Stimulated activated CD8-positive, alpha-beta memory T cell treated with anti-CD3 and anti-CD28 coated beads, Interleukin-2, amount 100 ng/mL, for 1 hour (primary cell): ENCODE data around the gene LEMD1.

Experiments used
- DNase-seq, 2 donors: peaks; one replicate each; pipeline ENCODE4 v3.0.0-alpha.2; 2020; ENCODE audit warnings: low read depth in 2 of 2

The LEMD1 gene, protein sequence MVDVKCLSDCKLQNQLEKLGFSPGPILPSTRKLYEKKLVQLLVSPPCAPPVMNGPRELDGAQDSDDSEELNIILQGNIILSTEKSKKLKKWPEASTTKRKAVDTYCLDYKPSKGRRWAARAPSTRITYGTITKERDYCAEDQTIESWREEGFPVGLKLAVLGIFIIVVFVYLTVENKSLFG

DNA sequence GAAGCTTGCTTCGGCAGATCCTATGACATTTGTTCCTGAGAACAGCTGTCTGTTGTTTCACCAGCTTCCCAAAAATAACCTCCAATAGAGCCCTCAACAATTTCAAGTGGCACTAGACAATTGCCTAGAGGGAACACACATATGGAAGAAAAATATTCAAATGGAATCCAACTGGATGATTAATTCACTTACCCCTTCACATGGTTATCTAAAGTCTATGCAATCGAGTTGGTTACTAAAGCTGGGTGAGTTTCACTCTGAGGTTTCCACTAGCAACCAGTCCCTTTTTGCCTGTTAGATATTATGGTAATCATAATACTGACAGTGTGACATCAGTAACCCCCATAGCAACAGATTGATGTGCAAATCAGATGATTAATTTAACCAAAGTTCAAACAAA lies at the start of gene LEMD1:
Gene LEMD1 (minus strand): TSS at position 259 of the 400 bp plus-strand sequence. CDS start 1,520 bp downstream, outside the sequence.
- no peak for DNase-seq

DNA sequence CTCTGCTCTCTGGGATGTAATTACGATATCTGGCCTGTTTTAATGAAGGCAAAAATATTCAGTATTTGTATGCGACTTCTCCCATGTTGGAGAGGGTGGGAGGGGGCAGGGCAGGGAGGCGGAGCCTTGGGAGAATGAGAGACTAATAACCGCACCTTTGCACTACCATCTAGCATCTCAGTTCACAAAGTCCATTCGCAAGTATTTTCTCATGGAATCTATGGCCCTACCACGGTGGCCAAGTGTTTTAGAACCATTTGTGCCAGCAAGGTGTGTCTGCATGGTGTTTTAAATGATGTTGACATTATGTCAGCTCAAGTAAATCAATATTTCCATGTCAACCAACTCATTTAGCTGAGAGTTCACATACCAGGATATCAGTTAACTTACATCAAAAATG lies 48.3 kb upstream of the LEMD1 start:
- no peak for DNase-seq

DNA sequence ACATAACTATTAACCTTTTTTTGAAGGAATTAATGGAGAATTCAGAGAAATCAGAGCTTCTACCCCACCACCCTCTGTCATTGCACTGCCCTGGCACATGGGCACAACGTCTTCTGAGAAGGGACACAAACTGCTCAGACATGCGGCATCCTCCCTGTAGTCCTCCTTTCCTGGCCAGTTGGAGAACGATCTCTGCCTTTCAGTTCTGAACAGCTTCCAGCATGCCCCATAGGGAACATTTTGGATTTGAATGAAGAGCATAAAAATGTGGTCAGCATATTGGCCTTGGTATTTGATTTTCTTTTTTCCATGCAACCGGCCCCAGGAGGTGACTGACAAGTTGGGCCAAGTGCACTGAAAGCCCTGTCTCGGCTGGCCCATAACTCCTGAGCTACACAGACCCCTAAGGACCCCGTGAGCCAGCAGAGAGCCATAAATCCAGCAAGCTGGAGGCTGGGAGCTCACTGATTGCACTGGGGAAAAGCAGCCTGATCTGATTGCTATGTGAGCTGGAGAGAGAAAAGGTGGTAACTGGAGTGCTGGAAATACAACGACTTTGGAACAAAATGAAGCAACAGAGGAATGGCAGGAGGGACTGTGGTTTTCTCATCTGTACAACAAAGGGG lies 44.9 kb upstream of the LEMD1 start:
- no peak for DNase-seq

DNA sequence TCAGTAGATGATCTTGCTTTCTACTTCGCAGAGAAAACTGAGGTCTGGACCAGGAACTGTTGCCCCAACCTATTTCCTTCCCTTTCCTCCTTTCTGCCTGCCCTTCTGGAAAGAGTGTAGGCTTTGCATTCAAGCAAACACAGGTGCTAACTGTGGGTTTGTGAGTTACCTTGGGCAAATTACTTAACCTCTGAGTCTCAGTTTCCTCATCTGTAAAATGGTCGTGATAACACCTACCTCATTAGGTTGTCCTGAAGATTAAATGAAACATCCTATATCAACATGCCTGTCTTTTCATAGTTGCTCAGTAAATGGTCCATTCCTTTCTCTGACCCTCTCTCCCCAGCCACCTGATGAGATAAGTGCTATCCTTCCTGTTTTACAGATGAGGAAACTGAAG lies 43.5 kb upstream of the LEMD1 start:
- no peak for DNase-seq

DNA sequence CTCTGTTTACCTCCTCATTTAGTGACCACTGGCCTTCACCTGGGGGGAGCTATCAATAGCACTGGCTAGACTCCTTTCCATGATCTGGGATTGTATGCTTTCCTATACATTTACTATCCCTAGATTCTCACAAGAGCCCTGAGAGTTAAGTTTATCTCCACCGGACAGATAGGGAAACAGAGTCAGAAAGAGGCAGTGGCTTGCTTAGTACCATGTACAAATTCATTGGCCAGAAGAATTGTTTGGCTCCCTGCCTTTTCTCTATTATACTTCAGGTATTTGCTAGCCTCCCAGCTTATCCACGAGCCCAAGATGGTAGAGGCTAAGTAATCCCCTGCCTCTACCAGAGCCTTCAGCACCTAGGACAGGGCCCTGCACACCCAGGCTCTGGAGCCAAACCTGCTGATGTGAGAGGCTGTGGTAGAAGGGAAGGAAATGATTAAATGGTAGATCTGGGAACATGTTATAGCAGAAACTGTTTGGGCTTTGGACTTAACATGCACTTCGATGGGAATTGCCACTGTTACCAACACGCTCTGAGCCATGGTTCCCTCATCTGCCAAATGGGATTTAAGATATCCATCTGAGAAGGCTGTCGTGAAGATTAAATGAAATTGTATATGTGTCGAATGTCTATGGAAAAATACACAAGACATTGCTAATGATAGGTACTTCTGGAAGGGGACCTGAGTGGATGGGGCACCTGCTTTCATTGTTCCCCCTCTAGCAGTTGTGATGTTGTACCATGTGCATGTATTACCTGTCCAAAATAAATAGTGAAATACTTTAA lies 37.1 kb upstream of the LEMD1 start:
- no peak for DNase-seq

DNA sequence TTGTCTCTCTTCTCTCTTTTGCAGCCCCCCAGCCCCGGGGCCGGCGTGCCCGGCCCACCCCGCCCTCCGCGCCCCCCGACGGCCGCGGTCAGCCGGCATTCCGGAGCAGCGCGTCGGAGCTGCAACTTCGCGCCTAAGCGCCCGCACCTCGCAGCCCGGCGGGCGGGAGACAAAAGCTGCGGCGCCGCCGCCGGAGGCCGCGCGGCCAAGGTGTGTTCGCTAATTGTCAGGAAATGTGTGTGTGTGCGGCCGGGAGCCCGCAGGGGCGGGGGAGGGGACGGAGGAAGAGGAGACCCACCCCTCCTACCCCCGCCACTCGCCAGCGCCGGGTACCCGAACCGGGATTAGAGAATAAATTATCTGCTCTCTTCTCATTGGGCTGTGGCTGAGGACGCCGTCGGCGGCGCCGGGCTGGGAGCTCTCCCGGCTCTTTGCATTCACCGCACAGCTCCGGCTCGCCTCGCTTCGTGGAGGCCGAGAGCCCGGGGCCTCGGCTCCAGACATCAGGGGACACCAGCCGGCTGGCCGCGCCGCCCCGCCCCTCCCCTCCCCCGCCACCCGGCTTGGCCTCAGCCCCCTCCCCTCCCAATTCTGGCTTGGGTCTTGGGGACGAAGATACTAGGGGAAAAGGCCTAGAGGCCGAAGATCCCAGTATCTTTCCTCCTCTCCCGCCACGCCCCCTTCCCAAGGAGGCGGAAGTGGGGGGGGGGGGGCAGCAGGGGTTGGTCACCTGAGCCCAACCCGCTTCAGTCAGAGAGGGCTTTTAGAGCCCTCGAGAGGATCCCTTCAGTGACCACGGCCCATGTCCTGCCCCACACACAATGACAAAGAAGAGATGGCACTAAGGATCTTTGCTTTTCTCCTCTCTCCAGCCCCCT lies 35.3 kb upstream of the LEMD1 start:
- no peak for DNase-seq

DNA sequence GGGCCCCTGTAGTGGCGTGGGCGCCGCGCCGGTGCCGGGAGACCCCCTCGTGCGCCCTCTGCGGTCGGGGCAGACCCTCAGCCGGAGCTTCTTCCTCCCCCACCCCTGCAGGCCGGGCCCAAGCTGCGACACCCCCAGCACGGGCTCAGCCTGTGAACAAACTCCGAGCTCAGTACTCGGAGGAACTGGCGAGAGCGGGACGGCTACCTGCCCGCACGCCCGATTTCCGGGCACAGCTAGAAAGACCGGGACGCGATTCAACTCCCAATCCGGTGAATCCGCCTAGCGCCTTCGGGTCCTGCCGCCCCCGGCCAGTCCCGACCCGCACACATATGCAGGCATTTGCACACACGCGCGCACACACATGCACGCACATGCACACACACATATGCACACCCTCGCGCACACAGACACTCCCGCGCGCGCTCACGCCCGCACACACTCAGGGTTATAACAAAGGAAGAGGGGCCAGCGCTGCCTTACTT lies 34.6 kb upstream of the LEMD1 start:
- DNase-seq = no peak

DNA sequence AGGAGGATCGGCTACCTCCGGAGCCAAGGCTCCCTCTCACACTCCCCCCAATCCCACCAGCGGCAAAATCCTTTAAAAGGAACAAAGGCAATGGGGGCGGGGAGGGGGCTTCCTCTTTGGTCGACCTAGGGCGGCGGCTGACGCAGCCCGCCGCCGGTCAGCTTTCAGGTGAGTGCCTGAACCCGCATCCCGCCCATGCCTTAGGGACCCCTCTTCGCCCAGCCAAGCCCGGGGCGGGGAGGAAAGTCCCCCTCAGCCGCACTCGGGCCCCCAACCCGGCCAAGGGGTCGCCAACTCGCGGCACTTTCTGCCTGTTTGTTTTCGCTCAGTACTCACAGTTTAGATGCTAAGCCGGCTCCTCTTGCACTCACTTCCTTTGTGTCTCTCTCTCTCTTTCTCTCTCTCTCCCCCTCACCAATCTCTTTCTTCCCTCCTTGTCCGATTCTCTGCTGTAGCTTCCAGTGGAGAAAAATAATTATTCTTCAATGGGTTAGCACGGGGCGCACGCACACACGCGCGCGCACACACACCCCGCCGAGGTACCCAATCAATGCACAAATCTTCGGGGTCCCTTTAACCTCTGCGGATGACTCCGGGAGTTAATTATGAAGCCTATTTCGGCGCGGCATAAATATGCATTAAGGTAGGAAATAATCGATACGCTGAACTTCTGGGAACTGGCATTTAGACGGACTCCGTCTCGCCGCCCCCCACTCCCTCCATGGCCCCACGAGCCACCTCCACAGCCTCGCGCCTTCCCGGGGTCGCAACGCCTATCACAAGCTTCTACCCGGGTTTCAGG lies 33.9 kb upstream of the LEMD1 start, which contains the start of gene BLACAT1:
Gene BLACAT1 (minus strand): TSS at position 465 of the 802 bp plus-strand sequence.
- DNase-seq = no peak

DNA sequence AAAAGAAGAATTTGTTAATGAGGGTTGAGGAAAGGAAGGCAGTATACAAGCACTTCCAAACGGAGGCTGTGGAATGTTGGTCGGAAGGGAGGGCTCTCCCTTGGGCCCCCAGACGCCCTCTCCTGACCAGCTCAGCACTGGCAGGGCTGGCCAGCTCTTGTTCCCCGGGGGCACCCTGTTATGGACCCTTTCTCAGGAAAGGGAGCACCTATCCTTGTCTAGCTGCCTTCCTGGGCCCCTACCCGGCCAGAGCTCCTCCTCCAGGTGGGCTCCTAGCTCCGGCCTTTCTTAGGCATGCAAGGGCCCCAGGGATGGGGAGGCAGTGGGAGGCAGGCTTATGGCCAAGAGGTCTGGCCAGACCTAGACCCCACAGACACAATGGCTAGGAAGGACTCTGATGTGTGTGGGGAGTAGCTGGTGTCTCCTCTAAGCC lies 33.1 kb upstream of the LEMD1 start:
- no peak for DNase-seq

DNA sequence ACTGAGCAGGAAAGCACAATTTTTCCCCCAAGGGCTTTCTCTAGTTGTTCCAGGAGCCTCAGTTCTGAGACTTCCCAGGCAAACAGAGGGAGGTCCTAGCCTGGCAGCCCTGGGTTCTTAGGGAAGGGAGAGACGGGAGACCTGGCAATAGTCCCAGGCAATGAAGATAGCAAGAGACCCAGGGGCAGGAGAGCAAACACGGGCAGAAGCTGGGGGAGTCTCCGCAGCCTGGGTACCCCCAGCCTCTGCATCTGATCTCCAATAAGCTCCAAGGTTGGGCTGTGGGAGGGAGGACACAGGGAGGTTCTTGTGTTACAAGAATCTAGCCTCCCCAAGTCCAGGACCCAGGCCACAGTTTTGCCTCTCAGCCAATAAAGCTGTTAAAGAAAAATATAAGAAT lies 31.6 kb upstream of the LEMD1 start:
- DNase-seq = no peak

DNA sequence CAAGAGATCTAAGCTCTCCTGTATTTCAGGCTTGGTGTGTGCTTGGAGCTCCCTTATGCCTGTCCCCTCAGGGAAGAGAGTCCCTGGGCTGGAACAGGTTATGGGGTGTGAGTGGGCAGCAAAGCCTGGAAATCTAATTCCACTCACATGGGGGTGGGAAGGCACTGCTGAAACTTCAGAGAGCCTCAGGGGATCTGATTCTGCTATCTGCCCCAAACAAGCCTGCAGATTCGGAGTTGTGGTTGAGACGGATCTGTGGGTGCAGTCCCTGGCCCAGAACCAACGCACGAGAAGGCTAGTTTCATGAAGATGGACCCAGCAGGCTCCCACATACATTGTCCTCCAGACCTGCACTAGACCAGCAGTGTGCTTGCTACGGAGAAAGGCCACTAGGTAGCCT lies 31.1 kb upstream of the LEMD1 start:
- DNase-seq = no peak

DNA sequence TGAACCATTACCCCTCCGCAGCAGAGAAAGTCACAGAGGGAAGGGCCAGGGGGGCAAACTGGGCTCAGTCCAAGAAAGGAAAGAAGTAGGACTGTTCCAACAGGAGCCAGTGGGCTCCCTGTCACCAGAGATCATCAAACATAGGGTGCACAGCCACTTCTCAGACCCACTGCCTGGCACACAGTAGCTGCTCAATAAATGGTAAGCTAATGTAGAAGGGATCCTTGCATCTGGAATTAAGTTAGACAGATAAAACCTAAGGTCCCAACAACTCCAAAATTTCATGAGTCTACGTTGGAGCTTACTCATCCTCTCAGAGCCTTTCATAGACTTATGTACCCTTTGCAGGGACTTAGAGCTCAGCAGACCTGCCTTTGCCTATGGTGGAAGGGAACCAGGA lies 30.5 kb upstream of the LEMD1 start:
- no peak for DNase-seq

DNA sequence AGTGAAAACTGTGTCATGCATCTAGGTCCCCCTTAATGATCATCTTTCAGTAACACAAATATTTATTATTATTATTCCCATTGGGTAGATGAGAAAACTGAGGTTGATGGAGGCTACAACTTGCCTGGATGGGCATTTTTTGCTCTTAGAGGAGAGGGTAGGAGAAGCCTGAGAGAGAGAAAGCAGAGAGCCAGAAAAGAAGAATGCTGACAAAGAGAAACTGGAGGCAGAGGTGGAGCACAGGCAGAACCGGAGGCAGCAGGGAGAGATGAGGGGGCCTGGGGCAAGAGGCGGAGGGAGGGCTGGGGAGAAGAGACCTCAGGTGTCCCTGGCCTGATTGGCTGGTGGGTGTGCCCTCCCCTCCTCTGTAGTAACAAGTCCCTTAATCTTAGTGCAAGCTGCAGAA lies 29.9 kb upstream of the LEMD1 start:
- DNase-seq = no peak

DNA sequence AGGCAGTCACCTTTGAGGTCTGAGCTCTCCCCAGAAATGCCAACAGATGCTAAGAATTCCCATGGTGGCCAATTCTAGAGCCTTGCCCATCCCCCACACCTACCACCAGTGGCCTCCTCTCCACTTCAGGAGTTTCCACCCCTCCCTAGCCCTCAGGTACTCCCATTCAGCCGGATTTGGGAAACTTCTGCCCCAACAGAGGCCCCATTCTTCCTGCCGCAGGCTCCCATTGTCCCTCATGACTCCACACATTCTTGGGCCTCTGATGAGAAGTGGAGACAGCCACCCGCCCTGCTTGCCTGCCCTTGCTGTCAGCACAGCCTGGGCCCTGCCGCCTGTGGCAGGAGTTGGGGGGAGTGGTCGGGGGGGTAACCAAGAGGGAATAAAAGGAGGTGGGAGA lies 29.3 kb upstream of the LEMD1 start:
- no peak for DNase-seq

DNA sequence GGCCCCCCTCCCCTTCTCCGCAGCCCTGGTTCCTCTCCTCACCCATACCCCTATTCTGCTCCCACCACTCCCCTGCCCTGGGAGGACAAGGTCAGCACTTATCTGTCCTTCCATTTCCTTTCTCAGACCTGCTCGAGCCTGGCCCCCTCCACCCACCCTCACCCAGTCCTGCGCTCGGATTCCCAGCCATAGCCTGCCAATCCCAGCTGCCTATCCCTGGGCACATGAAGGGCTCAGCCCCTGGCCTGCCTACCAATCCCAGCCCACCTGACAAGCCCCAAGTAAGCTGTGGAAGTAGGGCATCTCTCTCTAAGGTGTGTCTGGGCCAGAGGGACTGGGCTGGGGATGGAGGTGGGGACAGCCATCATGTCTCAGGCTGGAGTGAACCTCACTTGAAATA lies 28.6 kb upstream of the LEMD1 start:
- no peak for DNase-seq

DNA sequence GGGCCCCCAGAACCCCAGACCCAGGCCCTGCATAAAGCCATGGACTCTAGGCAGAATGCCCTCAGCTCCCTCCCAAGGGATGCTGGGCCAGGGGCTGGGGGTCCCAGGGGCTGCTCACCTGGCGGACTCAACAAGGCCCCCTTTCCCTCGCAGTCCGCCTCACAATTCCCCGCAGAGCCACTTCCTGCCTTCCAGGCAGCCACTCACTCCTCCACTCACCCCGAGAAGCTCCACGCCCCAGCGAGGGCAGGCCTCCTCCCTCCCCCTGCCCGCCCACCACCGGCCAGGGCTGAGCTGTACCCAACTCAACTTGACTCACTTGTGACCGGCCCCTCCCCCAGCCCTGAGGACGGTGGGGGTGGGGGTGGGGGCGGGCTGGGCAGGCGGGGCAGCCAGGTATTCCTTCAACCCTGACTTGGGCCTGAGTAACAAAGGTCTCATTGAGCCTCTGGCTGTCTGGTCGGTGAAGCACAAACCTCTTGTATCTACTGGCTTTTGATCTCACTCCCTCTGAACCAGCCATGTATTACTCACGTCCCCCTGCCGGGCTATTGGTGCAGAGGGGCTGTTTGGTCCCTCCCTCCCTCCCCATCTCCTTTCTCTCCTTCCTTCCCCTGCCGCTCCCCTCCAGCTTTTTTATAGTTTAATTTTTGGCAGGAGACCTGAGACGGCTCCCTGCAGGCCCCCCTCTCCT lies 28.0 kb upstream of the LEMD1 start:
- no peak for DNase-seq

DNA sequence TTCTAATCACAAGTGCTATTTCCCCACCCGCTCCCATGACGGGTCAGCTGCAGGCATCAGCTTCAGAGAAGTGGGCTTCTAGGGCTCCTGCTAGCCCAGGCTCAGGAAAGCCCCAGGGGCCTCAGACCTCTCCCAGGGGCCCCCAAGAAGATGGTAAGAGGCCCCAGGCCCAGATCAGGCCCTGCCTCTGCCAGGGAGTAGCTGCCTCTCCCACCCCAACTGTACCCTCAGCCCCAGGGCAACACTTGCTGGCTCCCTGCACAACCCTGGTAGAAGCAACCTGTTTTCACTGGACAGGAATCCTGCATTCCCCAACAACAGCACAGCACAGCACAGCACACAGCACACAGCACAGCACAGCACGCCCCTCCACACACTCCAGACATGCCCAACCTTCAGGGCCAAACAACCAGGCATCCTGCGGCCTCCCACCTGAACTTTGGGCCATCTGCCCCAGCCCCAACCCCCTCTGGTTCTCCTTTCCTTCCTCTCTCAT lies 27.4 kb upstream of the LEMD1 start:
- no peak for DNase-seq

DNA sequence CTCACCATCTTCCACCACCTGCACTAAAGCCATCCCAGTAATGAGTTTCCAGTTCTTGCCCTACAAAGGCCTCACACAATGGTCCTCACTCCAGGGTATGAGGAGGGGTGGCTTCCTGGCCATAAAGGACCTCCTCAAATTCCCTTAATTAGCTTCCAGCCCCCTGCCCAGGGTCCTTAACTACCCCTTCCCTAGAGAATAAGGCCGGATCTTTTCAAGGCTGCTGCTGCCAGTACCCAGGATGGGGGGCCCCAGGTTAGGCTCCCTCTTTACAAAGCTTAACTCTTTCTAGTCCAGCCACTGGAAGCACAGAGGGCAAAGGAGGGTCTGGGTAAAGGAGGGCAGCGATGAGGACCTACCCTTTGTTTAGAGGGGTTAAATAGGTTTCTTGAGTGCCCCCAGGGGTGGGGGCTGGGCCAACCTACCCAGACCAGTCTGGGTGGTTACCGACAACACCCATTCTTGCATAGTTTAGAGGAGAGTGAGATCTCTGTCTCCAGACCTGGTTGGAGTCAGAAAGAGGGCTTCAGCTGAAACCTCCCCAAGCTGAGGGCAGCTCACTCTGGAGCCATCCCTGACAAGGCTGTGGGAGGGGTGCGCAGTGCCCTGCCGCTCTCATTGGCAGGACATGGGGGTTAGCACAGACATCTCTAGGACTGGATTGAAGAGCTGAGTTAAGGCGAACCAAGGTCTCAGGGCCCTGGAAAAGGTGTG lies 26.8 kb upstream of the LEMD1 start:
- DNase-seq = no peak
